ENCODE data around the gene SYNM. TPM values are rescaled to one million over a fixed set of nuclear protein-coding genes. Genes with fewer than 3 reads are reported as not detected.

Gene SYNM
- total RNA-seq, 1 experiment from 2014 or later = 3.3 TPM

DNA sequence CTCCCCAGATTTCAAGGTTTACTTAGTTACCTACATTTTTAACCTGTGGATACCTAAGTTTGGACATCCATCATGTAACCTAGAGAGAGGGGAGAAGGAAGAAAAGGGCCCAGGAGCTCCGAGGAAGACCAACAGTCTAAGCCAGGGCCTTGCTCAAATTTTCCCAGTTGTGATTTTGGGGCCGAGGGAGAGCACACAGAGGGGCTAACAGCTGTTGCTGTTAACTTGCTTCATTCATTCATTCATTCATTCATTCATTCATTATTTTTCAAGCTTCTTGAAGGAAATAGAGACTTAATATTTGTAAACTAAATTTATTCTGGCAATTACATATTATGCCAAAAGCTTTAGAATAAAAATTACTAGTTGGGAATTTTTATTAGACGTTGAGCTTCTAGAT lies 22.9 kb downstream of the SYNM start:
- ATAC-seq = no peak
- no TSS peak for BruUV-seq (replicated peaks)
- POLR2A ChIA-PET = no interaction called here
- H2AFZ ChIP-seq (ENCODE audit: low read depth, low read length, poor library complexity, severe bottlenecking) = no peak overlapping the region
- no peaks in the 10 kb centered on the region for H3K9me2 ChIP-seq (ENCODE audit: insufficient read depth)
- H3K4me2 ChIP-seq (ENCODE audit: low read length) = no peak overlapping the region
- H3K4me1 ChIP-seq (ENCODE audit: control insufficient read depth in 1 of 2, insufficient read depth in 2 of 2, low read length in 2 of 2) = peaks cover 27 to 42% of the 10 kb centered on the region in 2 experiments
- RAD21 ChIA-PET (ENCODE audit: low non-redundant PET in 1 of 2, low total read pairs in 2 of 2, uncharacterized antibody in 2 of 2, unreplicated experiment in 2 of 2) = no interaction called here
- intact Hi-C loops (cut with micrococcal nuclease) = no loop called here
- no peaks in the 10 kb centered on the region for H4K20me1 ChIP-seq (ENCODE audit: insufficient read depth)
- no peaks in the 10 kb centered on the region for H3K79me2 ChIP-seq (ENCODE audit: insufficient read depth, low read length)
- no peak overlapping the region for H3K9ac ChIP-seq (ENCODE audit: low read length)
- CTCF ChIA-PET = no interaction called here
- no peak overlapping the region for H3K27ac ChIP-seq (ENCODE audit: low read depth, low read length)
- H3K4me3 ChIP-seq (replicated peaks in 1 of 2; ENCODE audit: low read depth in 1 of 2, low read length in 2 of 2) = no peak overlapping the region
- H3K9me3 ChIP-seq (ENCODE audit: control insufficient read depth in 1 of 2, insufficient read depth in 1 of 2, low read depth in 1 of 2, low read length in 2 of 2) = no peaks in the 10 kb centered on the region
- no peak for TF ChIP-seq POLR2AphosphoS5 (IDR thresholded peaks at IDR 0.05; ENCODE audit: low read depth, low read length)
- no peak for TF ChIP-seq ZNF274 (IDR thresholded peaks at IDR 0.05; ENCODE audit: low read depth, low read length)
- TF ChIP-seq EZH2phosphoT487 (IDR thresholded peaks at IDR 0.05; ENCODE audit: borderline replicate concordance) = no peak
- no peak for TF ChIP-seq JUND (IDR thresholded peaks at IDR 0.05)
- TF ChIP-seq SP1 (IDR thresholded peaks at IDR 0.05; ENCODE audit: low read depth) = no peak
- no peaks in the 10 kb centered on the region for H3K36me3 ChIP-seq (ENCODE audit: control insufficient read depth in 1 of 2, insufficient read depth in 2 of 2, low read length in 2 of 2)
- no peaks in the 10 kb centered on the region for H3K27me3 ChIP-seq (ENCODE audit: insufficient read depth, low read length)
- no peak for DNase-seq (ENCODE audit: low read depth, low spot score)

DNA sequence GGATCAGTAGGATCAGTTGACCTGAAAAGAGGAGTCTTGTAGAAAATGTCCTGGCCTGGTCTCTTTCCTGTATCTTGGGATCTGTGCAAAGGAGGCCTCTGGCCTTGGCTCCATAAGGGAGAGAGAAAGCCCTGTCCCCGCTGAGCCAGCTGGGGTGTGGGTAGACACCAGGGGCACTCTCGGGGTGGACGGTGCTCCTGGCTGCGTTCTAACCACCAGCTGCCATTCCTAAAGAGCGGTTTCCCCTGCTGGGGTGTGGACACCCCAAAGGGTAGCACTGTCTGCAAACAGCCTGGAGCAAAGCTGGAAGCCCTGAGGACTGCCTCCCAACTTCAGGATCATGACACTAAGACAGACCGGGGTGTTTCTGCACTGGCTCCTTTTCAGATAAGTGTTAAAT lies 23.5 kb downstream of the SYNM start:
- H3K9ac ChIP-seq (ENCODE audit: low read length) = no peak overlapping the region
- POLR2A ChIA-PET = no interaction called here
- RAD21 ChIA-PET (ENCODE audit: low non-redundant PET in 1 of 2, low total read pairs in 2 of 2, uncharacterized antibody in 2 of 2, unreplicated experiment in 2 of 2) = no interaction called here
- H3K9me2 ChIP-seq (ENCODE audit: insufficient read depth) = no peaks in the 10 kb centered on the region
- H3K4me3 ChIP-seq (replicated peaks in 1 of 2; ENCODE audit: low read depth in 1 of 2, low read length in 2 of 2) = no peak overlapping the region
- no peaks in the 10 kb centered on the region for H4K20me1 ChIP-seq (ENCODE audit: insufficient read depth)
- no peaks in the 10 kb centered on the region for H3K79me2 ChIP-seq (ENCODE audit: insufficient read depth, low read length)
- H3K27me3 ChIP-seq (ENCODE audit: insufficient read depth, low read length) = no peaks in the 10 kb centered on the region
- intact Hi-C loops (cut with micrococcal nuclease) = no loop called here
- TF ChIP-seq EGR1 (IDR thresholded peaks at IDR 0.05; ENCODE audit: low read depth) (no peak), POLR2A (IDR thresholded peaks at IDR 0.05; ENCODE audit: borderline replicate concordance, extremely low read depth, insufficient read depth, insufficient read length) (no peak), ZNF274 (IDR thresholded peaks at IDR 0.05; ENCODE audit: low read depth, low read length) (no peak), POLR2AphosphoS5 (IDR thresholded peaks at IDR 0.05; ENCODE audit: low read depth, low read length) (no peak), SRF (IDR thresholded peaks at IDR 0.05; ENCODE audit: low read depth) (no peak), TCF7L2 (IDR thresholded peaks at IDR 0.05; ENCODE audit: borderline replicate concordance, extremely low read depth, insufficient read depth, insufficient read length) (no peak), RAD21 (IDR thresholded peaks at IDR 0.05; ENCODE audit: low read depth) (no peak), ELF1 (IDR thresholded peaks at IDR 0.05; ENCODE audit: borderline replicate concordance, low read depth) (no peak), EZH2phosphoT487 (IDR thresholded peaks at IDR 0.05; ENCODE audit: borderline replicate concordance) (no peak), SIN3A (IDR thresholded peaks at IDR 0.05; ENCODE audit: low read depth) (no peak), CEBPB (IDR thresholded peaks at IDR 0.05; ENCODE audit: low read depth) (no peak), EZH2 (IDR thresholded peaks at IDR 0.05) (no peak), ZFX (IDR thresholded peaks at IDR 0.05) (no peak)
- TF ChIP-seq, protein P1, sequence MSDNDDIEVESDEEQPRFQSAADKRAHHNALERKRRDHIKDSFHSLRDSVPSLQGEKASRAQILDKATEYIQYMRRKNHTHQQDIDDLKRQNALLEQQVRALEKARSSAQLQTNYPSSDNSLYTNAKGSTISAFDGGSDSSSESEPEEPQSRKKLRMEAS (IDR thresholded peaks at IDR 0.05) = no peak
- TF ChIP-seq, protein P2, sequence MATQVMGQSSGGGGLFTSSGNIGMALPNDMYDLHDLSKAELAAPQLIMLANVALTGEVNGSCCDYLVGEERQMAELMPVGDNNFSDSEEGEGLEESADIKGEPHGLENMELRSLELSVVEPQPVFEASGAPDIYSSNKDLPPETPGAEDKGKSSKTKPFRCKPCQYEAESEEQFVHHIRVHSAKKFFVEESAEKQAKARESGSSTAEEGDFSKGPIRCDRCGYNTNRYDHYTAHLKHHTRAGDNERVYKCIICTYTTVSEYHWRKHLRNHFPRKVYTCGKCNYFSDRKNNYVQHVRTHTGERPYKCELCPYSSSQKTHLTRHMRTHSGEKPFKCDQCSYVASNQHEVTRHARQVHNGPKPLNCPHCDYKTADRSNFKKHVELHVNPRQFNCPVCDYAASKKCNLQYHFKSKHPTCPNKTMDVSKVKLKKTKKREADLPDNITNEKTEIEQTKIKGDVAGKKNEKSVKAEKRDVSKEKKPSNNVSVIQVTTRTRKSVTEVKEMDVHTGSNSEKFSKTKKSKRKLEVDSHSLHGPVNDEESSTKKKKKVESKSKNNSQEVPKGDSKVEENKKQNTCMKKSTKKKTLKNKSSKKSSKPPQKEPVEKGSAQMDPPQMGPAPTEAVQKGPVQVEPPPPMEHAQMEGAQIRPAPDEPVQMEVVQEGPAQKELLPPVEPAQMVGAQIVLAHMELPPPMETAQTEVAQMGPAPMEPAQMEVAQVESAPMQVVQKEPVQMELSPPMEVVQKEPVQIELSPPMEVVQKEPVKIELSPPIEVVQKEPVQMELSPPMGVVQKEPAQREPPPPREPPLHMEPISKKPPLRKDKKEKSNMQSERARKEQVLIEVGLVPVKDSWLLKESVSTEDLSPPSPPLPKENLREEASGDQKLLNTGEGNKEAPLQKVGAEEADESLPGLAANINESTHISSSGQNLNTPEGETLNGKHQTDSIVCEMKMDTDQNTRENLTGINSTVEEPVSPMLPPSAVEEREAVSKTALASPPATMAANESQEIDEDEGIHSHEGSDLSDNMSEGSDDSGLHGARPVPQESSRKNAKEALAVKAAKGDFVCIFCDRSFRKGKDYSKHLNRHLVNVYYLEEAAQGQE (IDR thresholded peaks at IDR 0.05; ENCODE audit: low read depth) = no peak
- BruUV-seq (replicated peaks) = no TSS peak
- no peak overlapping the region for H3K27ac ChIP-seq (ENCODE audit: low read depth, low read length)
- CTCF ChIA-PET = no interaction called here
- no peak overlapping the region for H2AFZ ChIP-seq (ENCODE audit: low read depth, low read length, poor library complexity, severe bottlenecking)
- no peak for DNase-seq (ENCODE audit: low read depth, low spot score)
- ATAC-seq = no peak
- H3K9me3 ChIP-seq (ENCODE audit: control insufficient read depth in 1 of 2, insufficient read depth in 1 of 2, low read depth in 1 of 2, low read length in 2 of 2) = no peaks in the 10 kb centered on the region
- H3K36me3 ChIP-seq (ENCODE audit: control insufficient read depth in 1 of 2, insufficient read depth in 2 of 2, low read length in 2 of 2) = no peaks in the 10 kb centered on the region
- H3K4me2 ChIP-seq (ENCODE audit: low read length) = no peak overlapping the region
- H3K4me1 ChIP-seq (ENCODE audit: control insufficient read depth in 1 of 2, insufficient read depth in 2 of 2, low read length in 2 of 2) = peaks cover 20 to 36% of the 10 kb centered on the region in 2 experiments

Data from HCT116 (cell line).